Measurements from ENCODE around the gene PDLIM7.

PDLIM7 gene

DNA sequence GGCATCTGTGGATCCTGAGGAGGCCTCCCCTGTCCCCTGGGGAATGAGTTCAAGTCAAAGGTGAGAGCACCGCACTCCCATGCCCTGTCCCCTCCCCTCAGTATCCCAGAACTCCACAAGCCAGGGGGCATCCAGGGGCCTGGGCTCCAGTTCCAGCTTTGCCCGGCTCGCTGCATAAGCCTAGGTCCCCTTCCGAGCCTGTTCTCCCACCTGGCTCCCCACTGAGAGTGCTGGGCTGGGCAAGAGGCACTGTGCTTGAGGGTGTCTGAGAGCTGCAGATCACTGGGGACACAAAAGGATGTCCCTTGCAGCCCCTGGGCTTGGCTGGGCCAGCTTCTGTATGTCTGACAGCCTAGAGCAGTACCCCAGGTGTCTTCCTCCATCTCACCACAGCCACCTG, 7.7 kb upstream of the PDLIM7 start:
- FAIRE-seq = no peak

GRCh38 chr5:177504086-177505056, 7.0 kb upstream of the PDLIM7 start:
- no peak for FAIRE-seq

DNA sequence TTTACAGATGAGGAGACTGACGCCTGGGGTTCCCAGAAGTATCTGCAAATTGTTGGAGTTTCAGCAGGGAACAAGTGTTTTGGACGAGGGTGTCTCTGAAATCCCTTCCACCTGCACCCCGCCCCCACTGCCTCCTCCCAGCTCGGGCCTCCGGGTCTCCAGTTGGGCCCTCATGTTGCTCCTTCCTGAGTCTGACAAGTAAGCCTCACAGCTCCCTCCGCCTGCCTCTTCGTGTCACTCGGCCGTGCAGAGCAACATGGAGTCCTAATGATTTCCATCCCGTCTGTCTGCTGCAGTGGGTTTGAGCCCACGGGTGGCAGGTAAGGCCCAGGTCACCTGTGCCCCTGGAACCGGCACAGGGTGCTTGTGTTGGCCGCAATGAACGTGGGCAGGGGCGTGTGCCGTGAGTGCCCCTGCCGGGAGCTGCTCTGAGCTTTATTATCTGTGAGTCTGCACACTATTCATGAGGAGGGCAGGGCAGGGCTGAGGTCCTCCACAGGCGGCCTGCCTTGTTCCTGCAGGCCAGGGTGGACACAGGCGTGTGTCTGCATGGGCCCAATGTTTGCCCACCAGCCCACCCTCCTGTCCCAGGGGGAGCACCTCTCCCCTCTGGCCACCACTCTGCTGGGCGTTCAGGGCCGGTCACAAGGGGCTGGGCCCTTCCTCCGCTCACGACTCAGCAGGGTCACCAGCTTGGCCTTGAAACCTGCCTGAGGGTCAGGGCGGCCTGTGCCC, 6.1 kb upstream of the PDLIM7 start:
- no peak for FAIRE-seq

DNA sequence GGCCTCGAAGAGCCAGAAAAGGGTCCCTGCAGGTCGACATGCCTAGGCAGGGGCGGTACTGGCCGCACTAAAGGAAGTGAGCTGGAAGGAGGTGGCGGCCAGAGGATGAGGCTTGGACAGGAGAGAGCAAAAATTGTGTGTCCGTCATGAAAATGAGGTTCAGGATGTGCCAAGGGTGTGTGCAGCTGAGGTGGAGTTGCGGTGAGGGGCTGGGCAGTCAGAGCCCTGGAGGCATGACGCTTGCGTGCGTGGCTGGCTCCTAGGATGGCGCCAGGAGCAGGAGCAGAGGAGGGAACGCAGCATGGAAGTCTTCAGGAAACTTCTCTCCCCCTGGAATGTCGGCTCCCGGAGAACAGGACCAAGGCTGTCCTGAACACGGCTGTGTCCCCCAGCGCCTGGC, 5.5 kb upstream of the PDLIM7 start:
- FAIRE-seq = no peak

DNA sequence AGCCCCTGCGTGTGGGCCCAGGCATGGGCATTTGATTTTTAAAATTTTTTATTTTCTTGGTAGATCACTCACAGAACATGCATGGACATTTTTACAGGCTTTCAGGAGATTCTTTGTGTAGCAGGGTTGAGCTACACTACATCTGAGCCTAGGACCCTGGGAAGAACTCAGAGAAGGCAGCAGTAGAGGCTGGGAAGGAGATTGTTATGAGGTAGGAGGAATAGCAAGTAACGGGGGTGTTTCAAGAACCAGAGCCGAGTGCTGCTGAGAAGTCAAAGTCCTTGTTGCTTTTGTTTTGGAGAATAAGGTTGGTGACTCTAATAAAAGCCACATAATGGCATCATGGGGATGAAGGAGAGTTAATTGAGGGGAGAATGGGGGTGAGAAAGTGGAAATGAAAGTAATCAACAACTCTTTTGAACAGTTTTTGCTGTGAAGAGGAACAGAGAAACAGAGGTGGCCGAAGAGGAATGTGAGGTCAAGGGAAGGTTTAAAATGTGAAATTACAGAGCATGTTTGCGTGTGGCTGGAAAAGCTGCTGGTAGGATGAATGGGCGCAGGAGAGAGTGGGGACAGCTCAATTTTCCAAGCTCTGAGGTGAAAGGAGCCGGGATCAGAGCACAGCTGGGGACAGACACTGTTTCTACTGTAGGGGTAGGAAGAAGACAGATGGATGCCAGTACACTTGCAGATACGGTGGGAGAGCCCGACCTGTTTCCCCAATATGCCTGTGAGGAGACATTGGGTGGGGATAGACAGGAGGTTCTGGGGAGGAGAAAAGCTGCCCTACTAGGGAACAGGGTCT, 4.7 kb upstream of the PDLIM7 start:
- no peak for FAIRE-seq

DNA sequence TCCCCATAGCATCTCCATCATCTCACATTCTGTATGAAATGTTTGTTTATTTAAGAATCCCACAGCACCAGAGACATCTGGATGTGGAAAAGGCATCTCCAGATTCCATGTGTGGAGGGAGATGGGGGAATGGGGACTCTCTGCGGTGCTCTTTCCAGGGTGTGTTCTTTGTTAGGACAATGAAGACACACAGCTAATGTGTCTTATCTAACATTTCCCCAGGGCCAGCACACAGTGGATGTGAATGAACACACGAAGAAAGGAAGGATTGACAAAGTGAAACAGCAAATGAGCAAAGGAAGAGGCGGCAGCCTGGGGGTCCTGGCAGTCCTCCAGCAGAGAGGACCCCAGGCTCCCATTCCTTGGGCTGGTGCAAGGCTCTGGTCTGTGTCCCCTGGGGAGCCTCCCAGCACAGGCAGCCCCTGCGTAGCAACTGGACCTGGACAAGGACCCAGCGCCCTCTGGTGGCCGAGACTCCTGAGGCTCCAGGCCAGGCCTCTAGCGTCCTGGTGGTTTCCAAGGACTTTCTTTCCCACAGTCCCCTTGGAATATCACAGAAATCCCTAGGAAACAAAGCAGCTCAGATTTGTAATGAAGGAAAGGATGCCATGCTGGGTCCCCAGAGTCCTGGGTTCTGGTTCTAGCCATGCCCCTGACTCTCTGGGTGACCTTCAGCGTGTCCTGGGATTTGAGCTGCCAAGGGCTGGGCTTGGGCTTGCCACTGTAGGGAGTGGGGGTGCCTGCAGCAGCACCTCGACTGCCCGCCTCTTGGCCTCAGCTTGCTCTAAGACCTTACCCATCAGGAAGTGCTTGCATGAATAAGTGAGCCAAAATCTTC, 3.5 kb upstream of the PDLIM7 start:
- FAIRE-seq = peak; percentile 84

GRCh38 chr5:177499842-177500241, 2.4 kb upstream of the PDLIM7 start:
- no peak for FAIRE-seq

DNA sequence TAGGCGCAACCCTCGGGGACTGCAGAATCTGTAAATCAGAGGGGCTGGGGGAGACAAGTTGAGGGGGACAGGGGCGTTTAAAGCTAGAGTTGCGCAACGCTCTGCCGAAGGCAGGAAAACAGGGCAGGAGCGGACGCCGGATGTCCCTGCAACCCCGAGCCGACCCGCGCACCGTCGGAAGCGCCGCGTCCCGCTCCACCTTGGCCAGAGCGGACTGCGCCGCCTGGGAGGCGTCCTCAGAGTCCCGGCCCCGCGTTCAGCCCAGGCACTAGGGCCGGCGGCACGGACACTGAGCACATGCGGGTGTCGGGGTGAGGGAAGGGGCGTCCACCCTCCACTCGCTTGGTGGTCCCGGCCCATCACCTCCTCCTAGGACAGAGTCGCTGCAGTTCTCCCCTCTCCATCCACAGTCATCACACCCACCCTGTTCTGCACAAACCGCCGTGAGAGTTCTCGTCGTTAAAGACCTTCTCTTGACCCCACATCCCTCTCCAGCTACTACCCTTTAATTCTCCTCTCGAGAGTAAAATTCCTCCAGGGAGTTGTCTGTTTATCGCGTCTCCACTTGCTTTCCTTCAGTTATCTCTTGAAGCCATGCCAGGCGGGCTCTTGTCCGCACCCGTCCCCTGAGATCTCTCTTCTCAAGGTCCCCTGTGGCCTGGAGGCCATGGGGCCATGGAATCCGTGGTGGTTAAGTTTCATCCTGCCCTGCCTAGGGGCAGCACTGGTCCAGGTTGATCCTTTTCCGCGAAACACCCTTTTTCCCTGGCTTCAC, 796 bp upstream of the PDLIM7 start:
- FAIRE-seq = no peak

GRCh38 chr5:177496727-177497291, 595 bp downstream of the PDLIM7 start:
- no peak for FAIRE-seq

GRCh38 chr5:177496070-177496726, 1.2 kb downstream of the PDLIM7 start:
- FAIRE-seq = no peak

DNA sequence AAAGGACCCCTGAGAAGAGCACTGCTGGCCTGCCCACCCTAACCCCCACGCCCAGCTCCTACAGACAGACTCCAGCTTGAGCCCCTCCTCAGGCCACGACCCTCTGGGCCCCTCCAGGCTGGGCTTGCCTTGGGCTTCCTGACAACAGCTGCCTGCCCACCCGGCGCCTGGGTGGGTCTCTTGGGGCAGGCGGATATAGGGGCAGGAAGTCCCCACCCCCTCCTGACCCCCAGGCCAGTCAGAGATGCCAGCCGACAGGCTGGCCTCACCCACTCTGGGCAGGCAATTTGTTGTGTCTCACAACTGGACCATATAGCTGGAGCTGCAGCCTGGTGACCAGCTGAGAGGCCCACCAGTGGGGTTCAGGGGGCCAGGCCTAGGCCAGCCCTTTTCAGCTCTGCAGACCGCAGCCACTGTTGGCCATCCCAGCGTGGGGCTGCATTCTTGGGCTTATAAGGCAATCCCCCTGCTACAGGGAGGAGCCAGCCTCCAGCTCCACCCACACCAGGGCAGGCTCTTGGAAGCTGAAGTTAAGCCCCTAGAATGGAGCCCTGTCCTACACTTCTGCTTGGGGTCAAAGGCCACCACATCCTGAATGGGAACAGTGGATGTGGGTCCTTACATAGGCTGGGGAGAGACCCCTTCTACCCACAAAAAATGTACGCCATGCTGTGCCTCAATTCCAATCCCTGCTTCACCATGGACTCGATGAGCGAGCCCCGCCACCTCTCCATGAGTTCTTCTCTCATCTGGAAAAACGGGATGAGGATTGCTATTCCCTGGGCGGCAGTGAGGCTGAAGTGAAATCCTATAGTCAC, 2.0 kb downstream of the PDLIM7 start:
- FAIRE-seq = peak; percentile 92

DNA sequence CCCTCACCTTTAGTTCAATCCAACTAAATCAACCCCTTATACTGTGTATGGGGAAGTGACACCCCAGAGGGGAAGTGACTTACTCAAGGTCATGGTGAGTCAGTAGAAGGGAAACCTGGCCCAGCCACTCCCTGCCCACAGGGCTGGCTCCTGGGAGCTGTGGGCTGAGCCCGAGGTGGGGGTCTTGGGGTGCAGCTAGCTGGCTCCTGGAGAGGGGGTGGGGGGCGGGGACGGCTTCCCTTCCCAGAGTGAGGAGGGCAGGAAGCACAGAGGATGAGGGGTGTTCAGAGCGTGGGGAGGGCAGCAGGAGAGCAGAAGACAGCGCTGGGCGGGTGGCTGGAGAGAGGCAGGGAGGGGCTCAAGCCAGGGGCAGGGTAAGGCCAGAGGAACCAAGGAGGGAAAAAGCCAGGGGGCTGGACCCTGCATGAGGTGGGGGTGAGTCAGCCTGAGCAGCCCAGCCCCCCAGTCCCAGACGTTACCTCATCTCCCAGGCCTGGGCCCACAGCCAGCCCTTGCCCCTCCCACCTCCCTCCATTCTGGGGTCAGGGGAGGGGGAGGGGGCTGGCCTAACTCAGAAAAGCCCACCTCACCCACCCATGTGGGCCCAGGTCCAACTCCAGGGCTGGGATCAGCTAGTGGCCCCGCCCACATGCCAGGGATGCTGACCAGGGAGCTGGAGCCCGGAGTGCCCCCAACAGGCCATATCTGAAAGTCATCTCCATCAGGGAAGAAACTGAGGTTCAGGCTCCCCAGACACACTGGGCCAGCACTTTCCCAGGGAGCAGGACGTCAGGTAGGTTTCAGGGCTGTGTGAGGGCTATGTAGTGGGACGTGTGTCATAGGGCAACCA, 2.8 kb downstream of the PDLIM7 start:
- no peak for FAIRE-seq

GRCh38 chr5:177493795-177494345, 3.5 kb downstream of the PDLIM7 start:
- no peak for FAIRE-seq

DNA sequence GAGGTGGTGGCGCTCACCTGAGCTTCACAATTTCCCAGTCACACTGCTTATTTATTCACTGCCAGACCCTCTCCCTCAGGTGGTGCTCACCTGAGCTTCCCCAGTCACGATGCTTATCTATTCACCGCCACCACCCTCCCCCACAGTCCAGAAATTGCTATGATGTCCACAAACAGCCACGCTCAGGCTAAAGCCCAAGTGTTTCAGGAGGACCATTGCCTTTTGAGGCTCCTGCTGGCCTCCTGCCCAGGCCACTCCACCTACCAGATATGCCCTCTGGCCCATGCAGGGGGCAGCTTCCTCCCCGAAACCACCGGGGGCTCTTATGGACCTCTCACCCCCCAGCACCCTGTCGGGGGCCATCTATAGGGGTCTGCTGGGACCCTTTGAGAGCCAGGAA, 4.6 kb downstream of the PDLIM7 start:
- FAIRE-seq = no peak

DNA sequence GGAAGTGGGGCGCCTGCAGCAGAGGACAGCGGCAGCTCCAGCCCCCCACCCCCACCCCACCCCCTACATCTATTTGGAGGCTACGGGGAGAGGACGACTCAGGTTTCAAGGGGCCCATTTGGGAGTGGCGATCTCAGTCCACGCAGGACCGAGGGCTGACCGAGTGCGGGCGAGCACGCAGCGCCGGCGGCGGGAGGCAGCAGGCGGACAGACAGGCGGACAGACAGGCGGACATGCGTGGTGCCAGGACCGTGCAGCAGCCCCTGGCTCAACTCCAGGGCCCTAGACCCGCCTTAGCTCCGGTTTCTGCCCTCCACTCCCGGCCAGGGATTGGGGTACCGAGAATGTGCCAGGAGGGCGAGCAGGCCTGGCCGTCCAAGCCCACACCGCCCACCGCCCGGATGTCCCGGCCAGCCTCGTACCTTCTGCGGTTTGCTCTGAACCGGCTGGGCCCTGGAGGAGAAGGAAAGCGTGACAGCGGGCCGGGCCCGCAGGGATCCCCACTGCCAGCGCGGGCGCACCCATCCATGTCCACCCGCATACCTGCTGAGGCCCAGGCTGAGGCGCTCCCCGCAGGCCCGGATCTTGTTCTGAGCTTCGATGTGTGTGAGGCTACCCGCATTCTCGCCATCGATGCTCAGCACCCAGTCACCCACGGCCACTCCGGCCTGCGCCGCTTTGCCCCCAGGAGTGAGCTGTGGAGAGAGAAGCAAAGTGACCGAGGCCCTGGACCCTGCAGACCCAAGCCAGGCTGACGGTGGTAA, 5.2 kb downstream of the PDLIM7 start:
- FAIRE-seq = no peak

- no peak for FAIRE-seq
Observed at GRCh38 chr5:177491429-177491945, 5.9 kb downstream of the PDLIM7 start.

- FAIRE-seq = no peak
Observed at GRCh38 chr5:177490992-177491391, 6.4 kb downstream of the PDLIM7 start.

Measured in G401.6 (cell line).